Natural killer cell (primary cell): Measurements from ENCODE around the gene RPGR. TPM values are rescaled to one million over a fixed set of nuclear protein-coding genes. Genes with fewer than 3 reads are reported as not detected.
A peak's percentile ranks its signal among the peaks of the same experiment; 100 is the strongest.

ENCODE experiments used
- ATAC-seq, 3 donors: fragments of 150-1000 bp in 2 of 3; fragments of 200-7000 bp in 1 of 3; cut with Tn5 transposase; 1 replicate in 1 of 3; 2 replicates in 2 of 3; pipeline ENCODE4 v1.10.0; 2021; ENCODE audit warnings: mild to moderate bottlenecking in 2 of 3, moderate library complexity in 2 of 3
- DNase-seq, 2 donors: peaks; one replicate each; pipeline versions ENCODE4 v3.0.0 to v3.0.0-alpha.2; 2013 to 2021; ENCODE audit warnings: mixed read lengths in 1 of 2
- H3K27ac ChIP-seq: one replicate; pipeline ENCODE4 v1.5.1; 2013; ENCODE audit warnings: mild to moderate bottlenecking, low read length
- H3K27me3 ChIP-seq: one replicate; pipeline ENCODE4 v1.6.1; 2013; ENCODE audit warnings: low read length; ENCODE audit not compliant: control insufficient read depth, insufficient read depth
- H3K36me3 ChIP-seq: one replicate; pipeline ENCODE4 v1.6.1; 2013; ENCODE audit warnings: low read length; ENCODE audit not compliant: control insufficient read depth, insufficient read depth
- H3K4me1 ChIP-seq: one replicate; pipeline ENCODE4 v1.6.1; 2013; ENCODE audit warnings: low read length; ENCODE audit not compliant: control insufficient read depth, insufficient read depth
- H3K4me3 ChIP-seq: one replicate; pipeline ENCODE4 v1.5.1; 2013; ENCODE audit warnings: low read length
- H3K9me3 ChIP-seq: one replicate; pipeline ENCODE4 v1.6.1; 2013; ENCODE audit warnings: low read length; ENCODE audit not compliant: control insufficient read depth, insufficient read depth
- H3K27ac Mint-ChIP-seq, 2 donors: one replicate each; pipeline ENCODE4 v1.8.0; 2022; ENCODE audit warnings: mild to moderate bottlenecking in 2 of 2, mixed read lengths in 2 of 2, moderate library complexity in 1 of 2
- H3K27me3 Mint-ChIP-seq, 2 donors: one replicate each; pipeline ENCODE4 v1.8.0; 2022; ENCODE audit warnings: low read depth in 2 of 2, mixed read lengths in 2 of 2
- H3K36me3 Mint-ChIP-seq: one replicate; pipeline ENCODE4 v1.8.0; 2022; ENCODE audit warnings: mixed read lengths
- H3K4me1 Mint-ChIP-seq, 2 donors: one replicate each; pipeline ENCODE4 v1.8.0; 2022; ENCODE audit warnings: mixed read lengths in 2 of 2
- H3K4me3 Mint-ChIP-seq: one replicate; pipeline ENCODE4 v1.8.0; 2022; ENCODE audit warnings: mild to moderate bottlenecking, moderate library complexity, mixed read lengths
- H3K9me3 Mint-ChIP-seq, 2 donors: one replicate each; pipeline ENCODE4 v1.8.0; 2022; ENCODE audit warnings: mixed read lengths in 2 of 2
- WGBS: methylation state at CpG from one replicate; pipeline ENCODE4 v1.1.7; 2013; ENCODE audit warnings: missing lambda C conversion rate; ENCODE audit not compliant: insufficient coverage; 5-methylcytosine and 5-hydroxymethylcytosine counted together
- intact Hi-C: fragments of 100-400 bp; cut with micrococcal nuclease; formaldehyde crosslinking; loops from one replicate; pipeline ENCODE4 v1.14.2; 2022
- total RNA-seq, 4 donors: library from RNA; stranded (reverse); fragments of 120-200 nt in 1 of 4; gene quantifications; one replicate each; pipeline versions ENCODE4 v1.2.3 to v1.2.4, GENCODE V29; 2013 to 2022
- TF ChIP-seq, protein P1 (sequence below): fragments of 200-600 bp; IDR thresholded peaks from one replicate; pipeline ENCODE4 v1.8.0; 2022; ENCODE audit warnings: antibody characterized with exemption

The RPGR gene
- total RNA-seq, 3 donors from 2014 or later (not counting 1 experiment from before 2014, with no cell fraction given): 20.8 to 33.7 (median 29.0) TPM

DNA sequence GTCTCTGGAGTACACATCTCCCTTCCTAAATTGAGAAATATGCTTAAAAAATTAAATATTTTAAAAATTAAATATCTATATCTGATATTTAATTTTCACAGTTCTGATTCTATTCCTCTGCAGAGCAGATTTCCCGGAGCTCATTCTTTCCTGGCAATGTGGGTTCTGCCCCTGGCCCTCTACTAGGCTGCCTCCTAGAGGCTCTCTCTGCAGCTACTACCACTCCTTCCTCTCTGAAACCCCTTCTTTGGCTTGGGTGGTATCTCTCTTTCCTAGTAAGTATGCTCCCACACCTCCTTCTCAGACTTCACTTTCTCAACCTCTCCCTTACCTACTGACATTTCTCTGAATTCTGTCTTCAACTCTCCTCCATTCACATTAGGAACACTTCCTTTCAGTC lies 45.3 kb downstream of the RPGR start:
- Histone ChIP-seq H3K36me3 (no peaks in the 10 kb centered on the region), H3K27me3 (no peaks in the 10 kb centered on the region), H3K4me1 (no peaks in the 10 kb centered on the region), H3K27ac (no peak overlapping the region), H3K4me3 (no peak overlapping the region), H3K9me3 (no peaks in the 10 kb centered on the region)
- Mint-ChIP-seq H3K27me3 (no peaks in the 10 kb centered on the region), H3K27ac (peak overlapping the region in 1 of 2 donors; percentile 7), H3K4me3 (no peak overlapping the region), H3K36me3 (no peaks in the 10 kb centered on the region), H3K9me3 (no peaks in the 10 kb centered on the region), H3K4me1 (no peaks in the 10 kb centered on the region)
- DNase-seq (no peak), ATAC-seq (no peak)
- WGBS: 82% methylated on average over 1 of the region's 1 CpG
- intact Hi-C loops: no loop called here
- TF ChIP-seq, protein P1, sequence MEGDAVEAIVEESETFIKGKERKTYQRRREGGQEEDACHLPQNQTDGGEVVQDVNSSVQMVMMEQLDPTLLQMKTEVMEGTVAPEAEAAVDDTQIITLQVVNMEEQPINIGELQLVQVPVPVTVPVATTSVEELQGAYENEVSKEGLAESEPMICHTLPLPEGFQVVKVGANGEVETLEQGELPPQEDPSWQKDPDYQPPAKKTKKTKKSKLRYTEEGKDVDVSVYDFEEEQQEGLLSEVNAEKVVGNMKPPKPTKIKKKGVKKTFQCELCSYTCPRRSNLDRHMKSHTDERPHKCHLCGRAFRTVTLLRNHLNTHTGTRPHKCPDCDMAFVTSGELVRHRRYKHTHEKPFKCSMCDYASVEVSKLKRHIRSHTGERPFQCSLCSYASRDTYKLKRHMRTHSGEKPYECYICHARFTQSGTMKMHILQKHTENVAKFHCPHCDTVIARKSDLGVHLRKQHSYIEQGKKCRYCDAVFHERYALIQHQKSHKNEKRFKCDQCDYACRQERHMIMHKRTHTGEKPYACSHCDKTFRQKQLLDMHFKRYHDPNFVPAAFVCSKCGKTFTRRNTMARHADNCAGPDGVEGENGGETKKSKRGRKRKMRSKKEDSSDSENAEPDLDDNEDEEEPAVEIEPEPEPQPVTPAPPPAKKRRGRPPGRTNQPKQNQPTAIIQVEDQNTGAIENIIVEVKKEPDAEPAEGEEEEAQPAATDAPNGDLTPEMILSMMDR: no peak

DNA sequence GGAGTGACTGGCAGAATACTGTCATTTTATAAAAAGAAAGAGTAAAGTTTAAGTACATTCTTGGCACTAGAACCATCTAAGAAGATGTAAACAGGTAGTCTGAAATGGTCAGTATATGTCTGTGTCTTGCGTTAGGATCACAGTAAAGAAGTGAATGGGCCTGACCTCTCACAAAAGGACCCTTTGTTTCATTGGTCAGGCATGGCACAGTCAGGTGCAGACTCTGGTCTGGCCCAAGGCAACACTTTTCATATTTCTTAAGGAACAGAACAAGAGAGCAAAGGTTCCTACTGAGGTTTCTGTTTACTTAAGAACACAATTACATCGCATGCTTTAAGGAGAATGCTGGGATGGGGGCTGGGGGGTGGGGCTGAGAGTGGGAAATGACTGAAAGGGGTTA lies 48.1 kb downstream of the RPGR start:
- Mint-ChIP-seq H3K27ac (no peak overlapping the region), H3K4me1 (no peaks in the 10 kb centered on the region), H3K4me3 (no peak overlapping the region), H3K9me3 (no peaks in the 10 kb centered on the region), H3K27me3 (no peaks in the 10 kb centered on the region), H3K36me3 (no peaks in the 10 kb centered on the region)
- H3K9me3 ChIP-seq: no peaks in the 10 kb centered on the region
- no peaks in the 10 kb centered on the region for H3K27me3 ChIP-seq
- no peak for ATAC-seq
- intact Hi-C loops: no loop called here
- no peak overlapping the region for H3K27ac ChIP-seq
- no peak overlapping the region for H3K4me3 ChIP-seq
- WGBS: 100% methylated on average over 2 of the region's 2 CpGs
- no peaks in the 10 kb centered on the region for H3K4me1 ChIP-seq
- no peaks in the 10 kb centered on the region for H3K36me3 ChIP-seq
- DNase-seq: no peak
- TF ChIP-seq, protein P1: no peak

DNA sequence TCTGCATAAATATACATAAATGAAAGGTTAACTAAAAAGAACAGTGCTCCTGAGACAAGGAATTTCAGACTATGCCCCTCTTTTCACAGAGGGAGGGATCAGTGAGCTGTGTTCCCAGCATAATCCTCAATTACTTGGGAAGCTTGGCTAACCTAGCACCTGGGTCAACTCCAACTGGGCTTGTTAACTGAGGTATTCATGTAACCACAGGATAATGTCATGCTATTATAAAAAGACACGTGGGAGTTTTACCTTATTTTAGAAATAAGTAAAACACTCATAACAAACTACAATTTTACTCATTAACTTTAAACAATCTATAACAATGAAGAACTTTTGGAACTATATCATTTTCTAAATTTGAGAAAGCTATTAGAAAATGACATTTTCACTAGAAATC lies 48.6 kb downstream of the RPGR start:
- TF ChIP-seq, protein P1: no peak

DNA sequence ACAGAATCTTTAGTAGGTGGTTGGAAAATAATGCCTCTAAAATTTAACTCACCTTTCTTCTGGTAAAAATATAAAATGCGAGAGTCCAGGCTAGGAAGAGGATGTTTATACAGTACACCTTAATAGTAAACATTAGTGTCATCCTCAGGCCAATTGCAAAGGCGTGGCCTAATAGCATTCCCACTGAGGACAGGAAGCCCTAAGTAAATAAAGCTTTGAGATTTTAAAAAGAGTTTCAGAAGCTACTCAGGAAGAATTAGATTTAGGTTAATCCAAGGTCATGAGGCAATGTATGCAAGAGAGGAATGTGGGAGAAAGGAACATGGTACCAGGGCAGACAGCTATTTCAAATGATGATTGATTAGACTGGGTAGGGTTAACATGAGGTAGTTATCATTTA lies 49.5 kb downstream of the RPGR start:
- H3K27ac ChIP-seq: no peak overlapping the region
- DNase-seq (no peak), ATAC-seq (no peak)
- Mint-ChIP-seq H3K9me3 (no peaks in the 10 kb centered on the region), H3K4me1 (no peaks in the 10 kb centered on the region), H3K36me3 (no peaks in the 10 kb centered on the region), H3K27ac (no peak overlapping the region), H3K4me3 (no peak overlapping the region), H3K27me3 (no peaks in the 10 kb centered on the region)
- no peaks in the 10 kb centered on the region for H3K9me3 ChIP-seq
- H3K27me3 ChIP-seq: no peaks in the 10 kb centered on the region
- 100% methylated on average over 1 of the region's 2 CpGs for WGBS
- no peak overlapping the region for H3K4me3 ChIP-seq
- H3K4me1 ChIP-seq: no peaks in the 10 kb centered on the region
- H3K36me3 ChIP-seq: no peaks in the 10 kb centered on the region
- TF ChIP-seq, protein P1: no peak
- intact Hi-C loops: no loop called here

More for the DNA sequence above, 48.6 kb downstream of the RPGR start:
- DNase-seq (no peak), ATAC-seq (no peak)
- Histone ChIP-seq H3K4me1 (no peaks in the 10 kb centered on the region), H3K36me3 (no peaks in the 10 kb centered on the region), H3K27ac (no peak overlapping the region), H3K27me3 (no peaks in the 10 kb centered on the region), H3K4me3 (no peak overlapping the region), H3K9me3 (no peaks in the 10 kb centered on the region)
- intact Hi-C loops: no loop called here
- no peaks in the 10 kb centered on the region for H3K36me3 Mint-ChIP-seq
- no peak overlapping the region for H3K27ac Mint-ChIP-seq
- H3K27me3 Mint-ChIP-seq: no peaks in the 10 kb centered on the region
- no peaks in the 10 kb centered on the region for H3K4me1 Mint-ChIP-seq
- H3K9me3 Mint-ChIP-seq: no peaks in the 10 kb centered on the region
- WGBS: no CpG with 5 or more reads among the region's 1 CpG
- H3K4me3 Mint-ChIP-seq: no peak overlapping the region
